HEK293T (cell line): Measurements from ENCODE around the gene HELZ.
A peak's percentile ranks its signal among the peaks of the same experiment; 100 is the strongest.

Source experiments
- CTCF ChIA-PET: fragments of 350-600 bp; formaldehyde crosslinking; extraction: SDS; loops from one replicate; lab custom pipeline; 2021; ENCODE audit warnings: antibody characterized with exemption, inconsistent platforms; lab: Yijun Ruan, JAX
- POLR2A ChIA-PET: fragments of 350-600 bp; formaldehyde crosslinking; extraction: SDS; loops from one replicate; lab custom pipeline; 2020; ENCODE audit warnings: antibody characterized with exemption, inconsistent platforms; lab: Yijun Ruan, JAX
- DNase-seq: peaks from one replicate; pipeline ENCODE4 v3.0.0; 2012; ENCODE audit warnings: mixed read lengths; ENCODE audit errors: extremely low spot score
- ARNT ChIP-seq: fragments of 450-650 bp; IDR thresholded peaks from 2 replicates; pipeline ENCODE4 v1.6.1; 2017; ENCODE audit warnings: mild to moderate bottlenecking
- BHLHE40 ChIP-seq: fragments of 450-650 bp; IDR thresholded peaks from 2 replicates; pipeline ENCODE4 v1.6.1; 2016; ENCODE audit warnings: mild to moderate bottlenecking, moderate library complexity, borderline replicate concordance
- CTBP1 ChIP-seq: fragments of 450-650 bp; IDR thresholded peaks from 2 replicates; pipeline ENCODE4 v1.6.1; 2016; ENCODE audit warnings: borderline replicate concordance
- ELF4 ChIP-seq: fragments of 450-650 bp; IDR thresholded peaks from 2 replicates; pipeline ENCODE4 v1.6.1; 2017; ENCODE audit warnings: antibody characterized with exemption
- FOXA1 ChIP-seq: fragments of 450-650 bp; IDR thresholded peaks from 2 replicates; pipeline ENCODE4 v1.6.1; 2016; ENCODE audit warnings: mild to moderate bottlenecking
- FOXK2 ChIP-seq: fragments of 450-650 bp; IDR thresholded peaks from 2 replicates; pipeline ENCODE4 v1.6.1; 2016; ENCODE audit warnings: mild to moderate bottlenecking
- FOXM1 ChIP-seq: fragments of 450-650 bp; IDR thresholded peaks from 2 replicates; pipeline ENCODE4 v1.6.1; 2017; ENCODE audit warnings: mild to moderate bottlenecking, borderline replicate concordance
- HDGF ChIP-seq: fragments of 450-650 bp; IDR thresholded peaks from 2 replicates; pipeline ENCODE4 v1.6.1; 2017; ENCODE audit warnings: antibody characterized with exemption, borderline replicate concordance
- L3MBTL2 ChIP-seq: fragments of 450-650 bp; conservative IDR thresholded peaks from 2 replicates; pipeline ENCODE4 v1.6.1; 2016; ENCODE audit warnings: mild to moderate bottlenecking
- LEF1 ChIP-seq: fragments of 450-650 bp; IDR thresholded peaks from 2 replicates; pipeline ENCODE4 v1.6.1; 2017; ENCODE audit warnings: mild to moderate bottlenecking, borderline replicate concordance
- NFRKB ChIP-seq: fragments of 450-650 bp; IDR thresholded peaks from 2 replicates; pipeline ENCODE4 v1.6.1; 2016; ENCODE audit warnings: mild to moderate bottlenecking, moderate library complexity
- PKNOX1 ChIP-seq: fragments of 450-650 bp; IDR thresholded peaks from 2 replicates; pipeline ENCODE4 v1.6.1; 2016
- SP1 ChIP-seq: fragments of 450-650 bp; IDR thresholded peaks from 2 replicates; pipeline ENCODE4 v1.6.1; 2017
- SUZ12 ChIP-seq: fragments of 450-650 bp; IDR thresholded peaks from 2 replicates; pipeline ENCODE4 v1.6.1; 2016; ENCODE audit warnings: mild to moderate bottlenecking
- TARDBP ChIP-seq: fragments of 450-650 bp; IDR thresholded peaks from 2 replicates; pipeline ENCODE4 v1.6.1; 2016
- ZNF384 ChIP-seq: fragments of 450-650 bp; IDR thresholded peaks from 2 replicates; pipeline ENCODE4 v1.6.1; 2016

HELZ gene

DNA sequence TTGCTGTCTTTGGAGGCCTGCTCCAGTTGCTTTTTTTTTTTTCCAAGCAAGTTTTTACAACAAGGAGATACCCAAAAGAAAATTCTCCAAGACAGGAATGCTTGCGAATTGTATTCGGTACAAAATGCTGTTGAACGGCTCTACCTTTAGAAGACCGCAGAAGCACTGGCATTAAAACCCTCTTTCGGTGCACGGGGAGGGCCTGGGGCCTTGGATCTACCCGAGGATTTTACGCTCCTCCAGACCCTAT is 1.3 kb upstream of the HELZ start:
- ChIA-PET CTCF (no interaction called here), POLR2A (no interaction called here)
- TF ChIP-seq LEF1 (no peak), PKNOX1 (no peak), FOXA1 (no peak), HDGF (no peak), FOXM1 (no peak), TARDBP (no peak), ZNF384 (no peak), SUZ12 (no peak), ELF4 (no peak), SP1 (no peak), CTBP1 (no peak), NFRKB (no peak)
- DNase-seq = no peak

- CTCF ChIA-PET = no interaction called here
- TF ChIP-seq NFRKB = no peak
- TF ChIP-seq SUZ12 = no peak
- no peak for TF ChIP-seq FOXA1
- no peak for TF ChIP-seq CTBP1
- no peak for TF ChIP-seq BHLHE40
- TF ChIP-seq TARDBP = no peak
- TF ChIP-seq LEF1 = no peak
- TF ChIP-seq ZNF384 = no peak
- no peak for TF ChIP-seq SP1
- TF ChIP-seq FOXK2 = no peak
- no peak for TF ChIP-seq ARNT
- DNase-seq = peak; percentile 50
- POLR2A ChIA-PET = interaction anchor here (1.2 to 1.5 kb wide), 2 partner anchors 22 to 25 kb away, joined by 3 to 5 read pairs; no protein-coding TSS in a partner anchor
These were observed 852 bp upstream of the HELZ start for GRCh38 chr17:67245694-67246402.

DNA sequence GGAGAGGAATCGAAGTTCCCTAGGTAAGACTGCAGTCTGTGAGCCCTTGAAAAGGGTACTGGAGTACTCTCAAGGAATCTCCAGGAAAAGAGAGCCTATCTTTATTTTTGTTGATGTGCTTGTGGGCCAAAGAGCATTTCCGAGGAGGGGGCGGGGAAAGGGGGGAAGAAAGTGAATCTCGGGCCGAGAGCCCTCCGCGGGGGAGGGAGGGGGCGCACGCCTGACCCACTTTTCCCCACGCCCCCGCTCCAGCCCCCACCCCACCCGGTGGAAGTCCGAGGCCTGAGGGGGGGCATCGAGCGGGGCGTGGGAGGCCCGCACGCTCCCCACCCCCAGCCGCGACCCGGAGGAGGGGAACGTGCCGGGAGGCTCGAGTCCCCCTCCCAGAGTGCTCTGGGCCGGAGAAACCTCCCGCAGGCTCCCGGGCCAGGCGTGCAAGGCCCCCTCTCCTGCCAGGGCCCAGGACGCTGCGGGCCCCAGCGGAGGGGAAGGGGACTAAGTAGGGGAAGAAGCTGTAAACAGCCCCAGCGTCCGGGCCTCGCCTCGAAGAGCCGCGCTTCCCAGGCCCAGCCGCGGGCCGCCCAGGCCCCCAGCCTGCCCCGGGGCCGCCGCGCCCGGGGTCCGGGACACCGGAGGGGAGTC is 444 bp downstream of the HELZ start:
- TF ChIP-seq ARNT (no peak), PKNOX1 (no peak), LEF1 (no peak), FOXK2 (no peak), FOXA1 (no peak), SP1 (no peak), ZNF384 (no peak), BHLHE40 (no peak), FOXM1 (no peak), L3MBTL2 (no peak), ELF4 (no peak), NFRKB (no peak), CTBP1 (no peak), SUZ12 (no peak)
- ChIA-PET POLR2A (interaction anchor here (1.2 to 1.5 kb wide), 2 partner anchors 21 to 23 kb away, joined by 3 to 5 read pairs; no protein-coding TSS in a partner anchor), CTCF (no interaction called here)
- DNase-seq = peak; percentile 54

- TF ChIP-seq ARNT (no peak), SUZ12 (no peak), LEF1 (no peak), SP1 (no peak), NFRKB (no peak), FOXM1 (no peak), ZNF384 (no peak), HDGF (no peak), FOXA1 (no peak), BHLHE40 (no peak), CTBP1 (no peak), L3MBTL2 (no peak), TARDBP (no peak)
- DNase-seq = no peak
- POLR2A ChIA-PET = no interaction called here
- CTCF ChIA-PET = interaction anchor here (0.6 kb wide), 1 partner anchor 14 kb away, joined by 3 read pairs; no protein-coding TSS in a partner anchor
These were observed 1.7 kb downstream of the HELZ start for GRCh38 chr17:67243284-67243683.

DNA sequence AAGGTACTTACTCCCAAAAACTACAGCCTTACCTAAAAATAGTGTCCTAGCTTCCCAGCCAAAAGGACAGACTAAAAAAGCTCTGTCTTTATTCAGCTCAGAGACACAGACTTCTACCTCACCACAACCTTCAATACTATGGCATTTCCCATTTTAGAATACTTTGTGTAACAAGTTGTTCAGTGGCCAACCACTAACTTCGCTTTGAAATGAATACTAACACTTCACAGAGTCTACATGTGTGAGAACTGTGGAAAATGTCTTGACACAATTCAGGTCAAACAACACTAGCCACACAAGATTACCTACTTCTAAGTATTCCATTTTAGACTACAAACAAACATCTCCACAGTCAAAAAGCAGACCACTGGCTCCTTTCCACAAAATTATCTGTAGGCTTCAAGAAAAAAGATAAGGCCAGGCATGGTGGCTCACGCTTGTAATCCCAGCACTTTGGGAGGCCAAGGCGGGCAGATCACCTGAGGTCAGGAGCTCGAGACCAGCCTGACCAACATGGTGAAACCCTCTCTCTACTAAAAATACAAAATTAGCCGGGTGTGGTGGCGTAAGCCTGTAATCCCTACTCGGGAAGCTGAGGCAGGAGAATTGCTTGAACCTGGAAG is 3.2 kb downstream of the HELZ start:
- POLR2A ChIA-PET = no interaction called here
- CTCF ChIA-PET = no interaction called here
- DNase-seq = no peak
- TF ChIP-seq CTBP1 (no peak), FOXM1 (no peak)

- CTCF ChIA-PET = interaction anchor here (0.6 to 1.1 kb wide), 3 partner anchors 18 to 33 kb away, joined by 3 to 4 read pairs (median 3); no protein-coding TSS in a partner anchor
These were observed 5.4 kb downstream of the HELZ start for GRCh38 chr17:67239597-67239996.

More at GRCh38 chr17:67239597-67239996, 5.4 kb downstream of the HELZ start:
- POLR2A ChIA-PET = interaction anchor here (0.8 to 1.3 kb wide), 3 partner anchors 12 to 139 kb away, joined by 3 read pairs; no protein-coding TSS in a partner anchor
- TF ChIP-seq L3MBTL2 = no peak
- TF ChIP-seq SUZ12 = no peak
- no peak for TF ChIP-seq TARDBP
- TF ChIP-seq BHLHE40 = no peak
- no peak for TF ChIP-seq CTBP1
- TF ChIP-seq ELF4 = no peak
- TF ChIP-seq FOXA1 = no peak
- no peak for TF ChIP-seq LEF1
- TF ChIP-seq PKNOX1 = no peak
- TF ChIP-seq ARNT = no peak
- TF ChIP-seq ZNF384 = no peak
- no peak for TF ChIP-seq FOXK2
- no peak for DNase-seq
